HG02678 (cell line): Measurements from ENCODE around the gene GPSM3.

Experiments
- ATAC-seq: cut with Tn5 transposase; IDR thresholded peaks from one replicate; pipeline ENCODE4 v1.9.1; 2021; ENCODE audit warnings: mild to moderate bottlenecking, moderate library complexity; ENCODE audit not compliant: unreplicated experiment

GPSM3 gene

GRCh38 chr6:32175711-32176475 is 16.6 kb downstream of the GPSM3 start, which contains the start of gene AGPAT1:
Gene AGPAT1 (minus strand): TSS chr6:32176084. CDS start chr6:32171496, 4,588 bp downstream.
- ATAC-seq, result peak; percentile 45

GRCh38 chr6:32175322-32175710 is 17.1 kb downstream of the GPSM3 start:
- no peak for ATAC-seq

GRCh38 chr6:32174416-32174815 is 18.0 kb downstream of the GPSM3 start:
- no peak for ATAC-seq

DNA sequence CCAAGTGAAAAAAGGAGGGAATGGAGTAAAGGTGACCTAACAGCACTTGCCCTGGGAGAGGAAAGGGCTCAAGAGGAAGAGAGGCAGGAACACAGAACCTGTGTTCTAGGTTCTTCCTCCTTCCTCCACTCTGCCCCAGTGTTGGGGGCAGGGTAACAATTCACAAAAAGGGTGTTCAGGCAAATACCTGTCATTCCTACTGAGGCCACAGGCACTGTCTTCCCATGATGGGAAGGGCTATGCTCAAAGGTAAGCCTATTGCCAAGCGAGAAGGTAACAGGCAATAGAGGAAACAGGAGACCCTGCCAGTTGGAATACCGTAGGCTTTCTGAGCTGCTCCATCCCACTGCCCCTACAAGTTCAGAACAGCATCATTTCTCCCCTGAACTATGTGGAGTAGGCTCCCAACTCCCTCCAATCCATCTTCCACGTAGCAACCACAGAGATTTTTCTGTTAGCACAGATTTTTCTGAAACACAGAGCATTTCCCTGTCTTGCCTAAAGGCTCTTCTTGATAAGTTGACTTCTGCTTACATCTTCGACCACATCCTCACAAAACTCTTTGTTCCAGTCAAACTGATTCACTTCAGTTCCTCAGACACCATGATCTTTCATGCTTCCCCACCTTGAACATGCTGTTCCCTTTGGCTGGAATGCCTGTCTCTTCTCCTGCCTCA is 19.3 kb downstream of the GPSM3 start:
- no peak for ATAC-seq

- no peak for ATAC-seq
Observed at GRCh38 chr6:32171234-32171633, 21.2 kb downstream of the GPSM3 start.

GRCh38 chr6:32170294-32170693 is 22.1 kb downstream of the GPSM3 start:
- no peak for ATAC-seq

DNA sequence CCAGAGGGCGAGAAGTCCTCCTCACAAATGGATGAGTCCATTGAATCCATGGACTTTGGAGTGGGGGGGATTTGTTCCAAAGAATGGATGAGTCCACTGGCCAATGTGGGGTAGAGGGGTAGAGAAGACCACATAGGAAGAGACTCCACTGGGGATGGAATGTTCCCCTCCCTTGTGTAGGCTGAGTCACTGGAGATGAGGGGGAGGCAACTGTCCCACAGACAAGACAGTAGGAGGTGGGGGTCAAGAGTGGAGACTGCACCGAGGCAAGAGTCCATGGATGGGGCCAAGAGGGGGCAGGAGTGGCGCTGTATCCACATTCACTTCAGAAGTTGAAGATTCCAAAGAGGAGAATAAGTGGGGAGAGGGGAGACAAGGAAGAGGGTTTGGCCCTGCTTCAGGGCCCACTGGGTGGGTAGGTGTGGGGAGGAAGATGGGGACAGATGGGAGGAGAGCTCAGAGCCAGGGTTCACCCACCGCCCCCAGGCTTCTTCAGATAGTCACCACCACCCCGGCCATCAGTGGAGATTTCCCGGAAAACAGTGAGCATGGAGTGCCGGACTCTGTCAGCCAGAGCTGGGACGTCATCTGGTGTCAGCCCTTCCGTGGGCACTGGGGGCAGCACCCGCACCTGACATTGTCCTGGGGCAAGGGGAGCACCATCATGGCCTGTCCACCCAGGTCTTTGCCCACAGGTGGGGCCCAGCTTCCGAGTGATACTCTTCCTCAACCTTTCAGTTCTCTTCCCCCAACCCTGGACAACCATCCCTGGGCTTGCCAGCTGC is 23.4 kb downstream of the GPSM3 start:
- ATAC-seq, result no peak

GRCh38 chr6:32168350-32168749 is 24.1 kb downstream of the GPSM3 start:
- no peak for ATAC-seq

DNA sequence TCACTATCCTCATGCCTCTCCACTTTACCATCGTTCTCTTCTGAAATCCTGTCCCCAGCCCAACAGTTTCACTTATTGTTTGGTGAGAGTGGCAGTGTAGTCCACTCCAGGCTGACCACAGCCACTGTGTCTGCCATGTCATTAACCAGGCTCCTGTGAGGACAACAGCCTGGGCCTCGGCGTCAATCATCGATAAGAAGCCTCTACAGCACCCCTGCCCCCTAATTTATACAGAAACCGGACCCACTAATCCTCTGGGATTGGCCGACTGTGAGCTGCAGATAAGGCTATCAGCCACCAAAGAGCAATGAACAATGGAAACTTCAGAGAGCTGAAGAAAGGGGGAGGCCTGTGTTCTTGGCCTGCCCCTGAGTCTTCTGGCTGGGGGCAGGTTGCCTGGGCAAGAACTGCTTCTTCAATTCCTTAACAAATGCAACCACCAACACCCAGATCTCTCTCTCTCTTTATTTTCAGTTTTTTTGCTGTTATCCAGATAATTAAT is 24.6 kb downstream of the GPSM3 start:
- ATAC-seq, result no peak

GRCh38 chr6:32167154-32167760 is 25.2 kb downstream of the GPSM3 start:
- no peak for ATAC-seq

DNA sequence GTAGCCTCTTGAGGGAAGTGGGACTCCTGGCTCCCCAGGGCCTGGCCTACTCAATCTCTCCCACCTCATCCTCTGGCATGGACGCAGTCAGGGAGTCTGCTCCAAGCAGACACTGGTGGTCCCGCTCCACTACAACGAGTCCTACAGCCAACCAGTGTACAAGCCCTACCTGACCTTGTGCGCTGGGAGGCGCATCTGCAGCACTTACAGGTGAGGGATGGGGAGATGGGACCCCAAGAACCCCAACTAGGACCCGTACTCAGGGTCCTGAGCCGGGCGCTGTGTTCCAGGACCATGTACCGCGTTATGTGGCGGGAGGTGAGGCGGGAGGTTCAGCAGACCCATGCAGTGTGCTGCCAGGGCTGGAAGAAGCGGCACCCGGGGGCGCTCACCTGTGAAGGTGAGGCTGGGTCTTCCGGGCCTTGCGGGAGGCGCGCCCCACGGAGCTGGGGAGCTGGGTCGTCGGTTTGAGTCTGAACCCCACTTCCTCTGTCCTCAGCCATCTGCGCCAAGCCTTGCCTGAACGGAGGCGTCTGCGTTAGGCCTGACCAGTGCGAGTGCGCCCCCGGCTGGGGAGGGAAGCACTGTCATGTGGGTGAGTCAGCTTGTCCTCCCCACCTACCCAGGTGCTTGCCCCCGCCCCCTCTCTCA is 25.9 kb downstream of the GPSM3 start:
- ATAC-seq, result no peak

DNA sequence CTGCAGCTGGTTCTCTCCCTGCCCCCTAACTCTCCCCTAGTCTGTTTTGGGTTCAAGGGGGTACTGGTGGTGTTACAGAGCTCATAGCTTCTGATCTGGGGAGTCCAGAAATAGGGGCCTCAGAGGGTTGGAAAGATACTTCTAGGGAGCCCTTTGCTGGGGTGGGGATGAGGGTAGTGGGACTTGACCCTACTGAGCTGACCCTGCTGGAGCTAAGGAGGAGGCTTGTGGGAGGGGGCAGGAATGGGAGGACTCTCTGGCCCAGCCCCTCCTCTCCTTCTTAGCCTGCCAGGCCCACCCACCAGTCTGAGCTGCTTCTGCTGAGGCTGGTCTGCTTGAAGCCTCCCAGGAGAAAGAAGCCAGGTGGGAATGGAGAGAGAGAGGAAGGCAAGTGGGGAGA is 28.1 kb downstream of the GPSM3 start, which contains the start of gene EGFL8:
EGFL8 (plus strand) TSS at position 301 of the 400 bp plus-strand sequence. CDS start 1,571 bp downstream, outside the sequence.
- no peak for ATAC-seq

- no peak for ATAC-seq
Observed at GRCh38 chr6:32163559-32164258, 28.7 kb downstream of the GPSM3 start.

GRCh38 chr6:32158052-32158451 is 34.4 kb downstream of the GPSM3 start:
- ATAC-seq, result no peak

DNA sequence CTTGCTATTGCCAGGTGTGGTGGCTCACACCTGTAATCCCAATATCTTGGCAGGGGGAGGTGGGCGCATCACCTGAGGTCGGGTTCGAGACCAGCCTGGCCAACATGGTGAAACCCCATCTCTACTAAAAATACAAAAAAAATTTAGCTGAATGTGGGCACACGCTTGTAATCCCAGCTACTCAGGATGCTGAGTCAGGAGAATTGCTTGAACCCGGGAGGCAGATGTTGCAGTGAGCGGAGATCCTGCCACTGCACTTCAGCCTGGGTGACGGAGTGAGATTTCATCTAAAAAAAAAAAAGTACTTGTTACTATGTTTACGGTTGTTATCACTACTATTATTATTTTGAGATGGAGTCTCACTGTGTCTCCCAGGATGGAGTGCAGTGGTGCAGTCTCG is 35.6 kb downstream of the GPSM3 start:
- no peak for ATAC-seq

GRCh38 chr6:32154514-32155161 is 37.8 kb downstream of the GPSM3 start:
- peak; percentile 77 for ATAC-seq

- peak; percentile 16 for ATAC-seq
Observed at GRCh38 chr6:32153564-32154513, 38.6 kb downstream of the GPSM3 start, which contains the start of gene PPT2. Gene PPT2 (plus strand): TSS chr6:32154141. CDS start chr6:32154595, 454 bp downstream.
